ENCODE measurements around the gene GPR39.

DNA sequence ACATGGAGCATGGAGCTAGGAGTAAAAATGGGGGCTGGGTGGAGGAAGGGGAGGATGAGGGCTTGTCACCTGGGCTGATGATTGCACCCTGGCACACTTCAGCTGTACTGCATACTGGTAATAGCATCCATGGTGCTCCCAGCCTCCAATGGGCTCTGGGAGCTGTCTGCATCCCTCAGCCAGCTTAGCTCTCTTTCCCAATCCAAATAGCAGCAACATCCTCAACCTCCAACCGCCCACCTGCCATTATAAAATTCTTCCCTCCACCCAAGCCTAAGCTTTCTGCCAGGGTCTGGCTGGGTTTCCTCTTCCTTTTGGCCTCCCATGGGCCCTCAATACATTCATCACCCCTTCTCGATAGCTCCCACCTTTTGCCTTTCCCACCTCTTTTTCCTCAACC lies 143.3 kb downstream of the GPR39 start:
- TF ChIP-seq, protein P1, sequence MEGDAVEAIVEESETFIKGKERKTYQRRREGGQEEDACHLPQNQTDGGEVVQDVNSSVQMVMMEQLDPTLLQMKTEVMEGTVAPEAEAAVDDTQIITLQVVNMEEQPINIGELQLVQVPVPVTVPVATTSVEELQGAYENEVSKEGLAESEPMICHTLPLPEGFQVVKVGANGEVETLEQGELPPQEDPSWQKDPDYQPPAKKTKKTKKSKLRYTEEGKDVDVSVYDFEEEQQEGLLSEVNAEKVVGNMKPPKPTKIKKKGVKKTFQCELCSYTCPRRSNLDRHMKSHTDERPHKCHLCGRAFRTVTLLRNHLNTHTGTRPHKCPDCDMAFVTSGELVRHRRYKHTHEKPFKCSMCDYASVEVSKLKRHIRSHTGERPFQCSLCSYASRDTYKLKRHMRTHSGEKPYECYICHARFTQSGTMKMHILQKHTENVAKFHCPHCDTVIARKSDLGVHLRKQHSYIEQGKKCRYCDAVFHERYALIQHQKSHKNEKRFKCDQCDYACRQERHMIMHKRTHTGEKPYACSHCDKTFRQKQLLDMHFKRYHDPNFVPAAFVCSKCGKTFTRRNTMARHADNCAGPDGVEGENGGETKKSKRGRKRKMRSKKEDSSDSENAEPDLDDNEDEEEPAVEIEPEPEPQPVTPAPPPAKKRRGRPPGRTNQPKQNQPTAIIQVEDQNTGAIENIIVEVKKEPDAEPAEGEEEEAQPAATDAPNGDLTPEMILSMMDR (IDR thresholded peaks at IDR 0.05 in 8 of 11, conservative IDR thresholded peaks at IDR 0.05 in 3 of 11) = no peak
- TF ChIP-seq POLR2A (IDR thresholded peaks at IDR 0.05) = no peak
- TF ChIP-seq POLR2AphosphoS5 (IDR thresholded peaks at IDR 0.05) = no peak

All from spleen (tissue), 7 donors.